HG02870 (cell line): Measurements from ENCODE around the gene CAMK1D.
"Not testable (repeated sequence)": the region's sequence is repeated elsewhere in the genome, so short reads cannot be mapped to it uniquely, and the experiment has no call there.

ENCODE experiments used
- ATAC-seq: cut with Tn5 transposase; IDR thresholded peaks from one replicate; pipeline ENCODE4 v1.9.1; 2021; ENCODE audit warnings: mild to moderate bottlenecking, moderate library complexity; ENCODE audit not compliant: unreplicated experiment

Gene CAMK1D

DNA sequence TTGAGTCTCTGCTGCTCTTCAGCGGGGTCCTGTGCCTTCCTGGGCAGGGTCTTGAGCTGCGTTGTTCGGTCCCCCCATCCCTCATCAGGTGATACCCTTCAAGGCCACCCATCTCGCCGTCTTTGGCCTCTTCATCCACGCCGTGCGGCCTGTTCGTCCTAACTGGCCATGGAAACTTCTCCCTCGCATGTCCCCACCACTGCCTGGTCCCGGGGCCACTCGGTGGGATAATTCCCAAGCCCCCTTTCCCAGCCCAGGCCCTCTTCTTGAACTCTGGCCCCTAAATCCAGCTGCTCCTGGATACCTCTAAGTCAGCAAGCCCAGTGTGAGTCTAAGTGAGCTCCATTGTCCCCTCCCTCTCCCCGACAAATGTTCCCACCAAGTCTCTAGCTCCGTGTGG is 74.5 kb downstream of the CAMK1D start:
- no peak for ATAC-seq

DNA sequence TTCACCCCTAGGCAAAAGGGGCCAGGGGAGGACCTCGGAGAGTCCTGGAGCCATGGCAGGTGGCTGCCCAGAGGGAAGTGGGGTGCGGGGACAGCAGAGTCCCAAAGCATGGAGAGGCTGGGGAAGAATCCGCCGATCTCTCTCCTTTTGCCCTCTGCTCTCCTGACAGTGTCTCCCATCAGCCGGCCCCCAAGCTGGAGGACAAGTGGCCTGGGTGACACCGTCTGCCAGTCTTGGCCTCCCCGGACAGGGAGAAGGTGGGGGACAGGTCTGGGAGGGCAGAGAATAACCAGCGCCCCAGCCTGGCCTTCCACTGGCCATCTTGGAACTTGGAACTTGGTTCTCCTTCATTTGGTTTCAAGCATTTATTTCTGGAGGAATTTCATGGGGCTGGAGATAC is 77.9 kb downstream of the CAMK1D start:
- ATAC-seq = no peak

DNA sequence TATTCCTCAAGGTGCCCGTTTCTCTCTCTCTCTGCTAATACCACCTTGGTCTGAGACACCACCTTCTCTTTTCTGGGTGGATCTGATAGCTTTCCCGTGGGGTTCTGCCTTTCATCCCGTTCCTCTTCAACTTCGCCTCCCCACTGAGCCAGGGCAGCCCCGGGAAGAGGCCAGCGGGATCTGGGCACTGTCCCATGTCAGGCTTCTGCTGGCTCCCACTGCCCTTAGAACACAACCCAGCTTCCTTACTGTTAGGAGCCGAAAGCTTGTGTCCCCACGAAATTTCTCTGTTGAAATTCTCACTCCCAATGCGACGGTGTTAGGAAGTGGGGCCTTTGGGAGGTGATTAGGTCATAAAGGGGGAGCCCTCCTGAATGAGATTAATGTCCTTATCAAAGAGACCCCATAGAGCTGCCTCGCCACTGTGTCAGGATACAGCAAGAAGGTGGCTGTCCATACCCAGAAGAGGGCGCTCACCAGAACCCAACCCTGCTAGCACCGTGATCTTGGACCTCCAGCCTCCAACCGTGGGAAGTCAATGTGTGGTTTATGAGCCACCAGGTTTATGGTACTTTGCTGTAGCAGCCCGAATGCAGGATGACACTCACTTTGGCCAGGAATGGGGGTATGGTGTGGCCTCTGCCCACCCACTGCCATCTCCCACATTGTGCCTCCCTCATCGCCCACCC is 79.2 kb downstream of the CAMK1D start:
- no peak for ATAC-seq

DNA sequence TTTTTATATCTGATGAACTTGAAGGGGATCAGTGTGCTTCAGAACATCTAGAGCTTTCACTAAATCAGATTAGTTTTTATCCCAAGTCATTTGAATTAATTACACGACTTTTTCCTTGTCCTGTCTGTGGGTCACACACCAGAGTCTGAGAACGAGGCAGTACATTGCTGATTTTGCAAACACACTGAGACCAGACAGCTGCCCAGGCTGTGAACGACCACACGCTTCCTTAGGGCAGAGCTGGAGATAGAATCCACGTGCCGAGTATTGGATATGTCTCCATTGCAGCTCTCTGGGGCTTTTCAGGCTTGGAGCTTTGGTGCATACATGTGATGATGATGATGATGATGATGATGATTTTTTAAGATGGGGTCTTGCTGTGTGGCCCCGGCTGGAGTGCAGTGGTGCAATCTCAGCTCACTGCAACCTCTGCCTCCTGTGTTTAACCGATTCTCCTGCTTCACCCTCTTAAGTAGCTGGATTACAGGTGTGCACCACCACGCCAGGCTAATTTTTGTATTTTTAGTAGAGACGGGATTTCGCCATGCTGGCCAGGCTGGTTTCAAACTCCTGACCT is 81.1 kb downstream of the CAMK1D start:
- no peak for ATAC-seq

DNA sequence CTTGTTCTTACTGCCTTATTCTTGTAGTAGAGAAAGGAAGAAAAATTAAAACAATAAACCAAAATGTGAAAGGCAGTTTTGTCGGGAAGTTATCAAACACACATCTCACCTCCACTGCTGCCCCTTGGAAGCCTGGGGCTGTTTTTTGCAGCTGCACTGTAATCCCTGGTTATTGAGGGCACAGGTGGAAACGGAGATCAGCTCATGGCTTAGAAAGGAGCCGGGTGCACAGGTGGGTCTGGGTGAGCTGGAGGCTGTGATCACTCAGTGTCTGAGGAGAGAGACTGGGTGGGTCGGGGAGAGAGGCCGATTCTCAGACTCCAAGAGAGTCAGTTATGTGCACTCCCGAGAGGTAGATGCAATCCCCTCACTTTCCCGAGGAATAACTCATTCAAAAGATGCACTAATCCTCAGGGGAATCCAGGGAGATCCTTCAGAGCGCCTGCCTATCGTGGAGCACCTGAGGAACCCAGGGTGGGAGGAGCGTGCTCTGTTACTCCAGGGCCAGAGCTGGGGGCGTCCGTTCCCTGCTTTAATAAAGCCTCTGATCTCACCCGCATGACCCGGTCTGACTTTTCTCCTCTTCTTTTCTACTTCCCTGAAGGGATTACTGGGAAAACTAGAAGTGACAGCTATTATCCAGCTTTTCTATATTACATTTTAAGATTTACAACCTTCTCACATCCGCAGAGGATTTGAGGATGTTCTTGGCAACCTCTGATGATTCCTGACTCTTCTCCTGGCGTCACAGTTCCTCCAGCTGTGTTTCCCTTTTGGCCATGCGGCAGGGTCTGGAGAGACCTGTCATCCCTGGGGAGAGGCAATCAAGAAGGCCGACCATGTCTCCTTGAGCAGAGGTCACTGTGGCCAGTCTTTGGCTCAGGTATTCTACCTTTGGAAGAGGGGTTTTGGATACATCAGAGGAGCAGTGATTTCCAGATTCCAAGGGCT is 82.1 kb downstream of the CAMK1D start:
- no peak for ATAC-seq

DNA sequence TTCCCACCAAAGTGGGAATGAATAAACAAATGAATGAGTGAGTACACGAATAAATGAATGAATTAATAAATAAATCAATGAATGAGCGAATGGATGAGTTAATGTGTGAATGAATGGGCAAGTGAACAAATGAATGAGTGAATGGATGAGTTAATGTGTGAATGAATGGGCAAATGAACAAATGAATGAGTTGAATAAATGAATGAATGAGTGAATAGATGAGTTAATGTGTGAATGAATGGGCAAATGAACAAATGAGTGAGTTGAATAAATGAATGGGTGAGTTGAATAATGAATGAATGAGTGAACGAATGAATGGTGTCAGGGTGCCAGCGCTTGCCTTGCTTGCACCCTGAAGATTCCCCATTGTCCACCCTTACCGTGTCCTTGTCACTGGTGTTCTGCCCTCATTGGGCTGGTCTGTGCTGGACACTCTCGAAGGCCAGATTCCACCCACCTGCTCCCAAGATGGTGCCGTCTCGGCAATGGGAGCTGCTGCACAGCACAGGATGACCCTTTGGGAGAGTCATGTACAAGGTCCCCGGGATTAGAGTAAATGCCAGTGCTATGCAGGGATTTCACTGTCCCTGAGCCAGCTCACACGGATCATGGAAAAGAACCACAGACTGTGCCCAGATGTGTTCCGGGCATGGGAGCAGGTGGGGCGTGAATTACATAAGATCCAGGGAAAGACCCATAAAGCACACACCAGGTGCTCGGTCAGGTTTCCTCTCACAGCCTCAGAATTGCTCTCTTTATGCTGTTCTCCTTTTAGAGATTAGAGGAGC is 83.2 kb downstream of the CAMK1D start:
- ATAC-seq = no peak

DNA sequence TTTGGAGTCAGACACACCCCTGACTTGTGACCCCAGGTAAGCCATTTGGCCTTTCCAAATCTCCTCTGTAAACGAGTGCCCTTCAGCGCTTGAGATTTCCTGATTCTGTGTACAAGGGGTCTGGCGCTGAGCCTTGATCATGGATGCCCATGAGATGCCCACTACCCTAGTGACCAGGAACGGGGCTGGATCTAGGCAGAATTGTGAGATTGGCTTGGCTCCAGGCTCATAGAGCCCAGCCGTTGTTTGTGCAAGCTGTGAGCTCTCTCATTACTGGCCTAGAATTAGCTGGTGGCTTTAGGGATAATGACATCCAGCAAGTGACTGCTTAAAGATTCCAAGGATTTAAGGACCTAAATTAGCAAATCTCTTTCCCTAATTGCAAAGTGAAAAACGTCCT is 84.9 kb downstream of the CAMK1D start:
- ATAC-seq = no peak

DNA sequence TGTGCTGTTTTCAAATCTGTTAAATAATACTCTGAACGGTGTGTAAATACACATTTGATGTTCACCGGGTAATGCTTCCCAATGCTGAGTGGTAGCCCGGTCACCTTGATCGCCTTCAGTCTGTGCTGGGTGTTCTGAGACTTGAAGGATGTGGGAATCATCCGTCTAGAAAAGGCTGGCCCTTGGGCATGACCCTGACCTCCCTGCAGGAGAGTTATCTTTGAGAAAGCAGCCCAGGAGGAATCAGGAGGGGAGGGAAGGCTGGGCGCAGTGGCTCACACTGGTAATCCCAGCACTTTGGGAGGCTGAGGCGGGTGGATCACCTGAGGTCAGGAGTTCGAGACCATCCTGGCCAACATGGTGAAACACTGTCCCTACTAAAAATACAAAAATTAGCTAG is 85.3 kb downstream of the CAMK1D start:
- not testable (repeated sequence) for ATAC-seq

DNA sequence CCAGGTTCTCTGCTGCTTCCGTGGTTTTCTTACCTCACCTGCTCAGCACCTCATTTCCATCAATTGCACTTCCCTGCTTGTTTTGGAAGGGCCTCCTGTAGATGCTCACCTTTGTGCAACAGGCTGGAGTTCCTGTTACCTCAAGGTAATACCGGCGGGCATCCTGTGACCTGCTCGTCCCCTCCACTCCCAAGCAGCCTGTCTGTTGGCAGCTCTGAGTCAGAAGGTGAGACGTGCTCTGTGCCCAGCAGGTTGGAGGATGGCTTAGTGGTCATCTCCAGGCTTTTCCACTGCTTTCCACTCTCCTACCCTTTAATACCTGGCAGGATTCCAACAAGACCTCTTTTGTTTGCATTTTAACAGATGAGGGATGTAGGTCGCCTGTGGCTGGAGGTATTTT is 86.0 kb downstream of the CAMK1D start:
- no peak for ATAC-seq

DNA sequence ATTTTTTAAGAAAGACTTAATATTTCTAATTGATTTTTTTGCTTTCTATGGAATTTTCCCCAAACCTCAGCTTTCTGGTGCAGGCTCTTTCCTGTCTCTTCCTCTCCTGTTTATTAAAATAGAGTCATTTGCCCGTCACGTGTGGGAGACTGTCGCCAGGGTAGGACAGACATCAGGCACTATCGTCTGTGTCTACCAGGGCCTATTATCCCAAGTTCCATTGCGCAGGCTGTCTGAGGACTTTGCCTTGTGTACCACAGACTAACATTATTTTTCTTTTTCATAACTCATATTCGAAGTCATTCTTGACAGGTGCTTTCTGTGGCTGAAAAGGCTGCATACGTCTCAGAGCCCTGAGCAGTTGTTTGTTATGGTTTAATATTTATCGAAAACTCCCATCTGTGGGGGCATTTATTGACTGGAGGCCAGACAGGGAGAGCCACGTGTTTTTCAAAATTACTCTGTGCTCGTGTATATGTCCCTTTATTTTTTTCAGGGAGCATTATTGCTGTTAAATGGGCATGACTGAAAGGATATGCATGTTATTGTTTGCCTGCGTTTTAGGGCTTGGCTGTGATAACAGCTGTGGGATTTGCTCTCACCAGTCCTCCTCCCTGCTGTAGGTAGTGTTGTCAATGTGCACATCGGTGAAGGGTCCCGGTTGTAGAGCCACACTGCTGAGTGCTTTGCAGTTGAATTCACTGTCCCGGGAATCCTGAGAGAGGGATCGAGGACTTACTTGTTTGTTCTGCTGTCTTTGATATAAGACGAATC is 89.8 kb downstream of the CAMK1D start:
- no peak for ATAC-seq

DNA sequence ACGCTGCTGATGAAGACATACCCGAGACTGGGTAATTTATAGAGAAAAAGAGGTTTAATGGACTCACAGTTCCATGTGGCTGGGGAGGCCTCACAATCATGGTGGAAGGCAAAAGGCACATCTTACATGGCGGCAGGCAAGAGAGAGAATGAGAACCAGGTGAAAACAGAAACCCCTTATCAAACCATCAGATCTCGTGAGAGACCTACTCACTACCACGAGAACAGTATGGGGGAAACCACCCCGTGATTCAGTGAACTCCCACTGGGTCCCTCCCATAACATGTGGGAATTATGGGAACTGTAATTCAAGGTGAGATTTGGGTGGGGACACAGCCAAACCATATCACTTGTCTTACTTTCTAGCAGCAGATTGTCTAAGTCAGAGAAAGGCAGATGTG is 90.4 kb downstream of the CAMK1D start:
- not testable (repeated sequence) for ATAC-seq

DNA sequence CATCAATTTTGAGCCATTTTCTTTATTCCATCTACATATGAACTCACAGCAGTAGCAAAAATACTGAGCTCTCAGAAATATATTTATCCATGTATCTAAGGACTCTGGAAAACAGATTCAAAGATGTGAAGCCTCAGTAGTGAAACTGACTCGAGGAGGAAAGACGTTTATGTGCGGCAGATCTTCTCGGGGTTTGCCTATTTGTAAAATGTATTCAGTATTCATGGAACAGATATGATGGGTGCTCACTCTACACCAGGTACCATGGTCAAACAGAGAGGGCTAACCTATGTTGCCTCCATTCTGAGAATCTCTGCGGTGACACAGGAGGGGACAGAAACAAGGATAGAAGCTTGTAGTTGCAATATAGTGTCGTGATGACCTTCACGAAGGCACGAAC is 93.7 kb downstream of the CAMK1D start:
- no peak for ATAC-seq

DNA sequence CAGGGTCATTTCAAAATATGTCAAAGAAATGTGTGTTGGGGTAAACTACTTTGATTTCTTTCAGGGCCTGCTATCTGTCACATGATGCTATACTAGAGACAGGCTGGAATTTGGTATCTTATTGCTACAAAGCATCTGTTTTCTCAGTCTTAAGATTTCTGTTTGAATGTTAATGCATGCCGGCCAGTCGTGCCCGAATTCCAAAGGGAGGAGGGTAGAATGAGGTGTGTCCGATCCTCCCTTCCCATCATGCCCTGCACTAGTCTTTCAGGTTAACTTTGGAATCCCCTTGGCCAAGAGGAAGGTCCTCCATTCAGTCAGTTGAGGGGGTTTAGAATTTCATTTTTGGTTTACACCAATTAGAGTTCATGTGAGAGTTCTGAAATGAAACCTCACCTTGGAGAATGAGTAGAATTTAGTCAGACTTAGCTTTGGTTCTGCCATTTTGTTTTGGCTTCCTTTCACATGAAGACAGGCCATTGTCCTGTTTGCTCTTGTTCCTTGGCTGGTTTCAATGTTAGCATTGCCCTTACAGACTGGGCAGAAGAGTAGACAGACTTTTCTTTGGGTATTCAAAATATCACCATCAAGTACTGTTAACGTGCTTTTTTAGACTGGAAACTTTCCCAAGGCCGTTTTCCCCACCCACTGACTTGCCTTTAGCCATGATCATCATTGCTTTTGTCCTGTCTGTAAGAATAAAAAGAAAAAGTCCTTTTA is 95.8 kb downstream of the CAMK1D start:
- ATAC-seq = no peak

DNA sequence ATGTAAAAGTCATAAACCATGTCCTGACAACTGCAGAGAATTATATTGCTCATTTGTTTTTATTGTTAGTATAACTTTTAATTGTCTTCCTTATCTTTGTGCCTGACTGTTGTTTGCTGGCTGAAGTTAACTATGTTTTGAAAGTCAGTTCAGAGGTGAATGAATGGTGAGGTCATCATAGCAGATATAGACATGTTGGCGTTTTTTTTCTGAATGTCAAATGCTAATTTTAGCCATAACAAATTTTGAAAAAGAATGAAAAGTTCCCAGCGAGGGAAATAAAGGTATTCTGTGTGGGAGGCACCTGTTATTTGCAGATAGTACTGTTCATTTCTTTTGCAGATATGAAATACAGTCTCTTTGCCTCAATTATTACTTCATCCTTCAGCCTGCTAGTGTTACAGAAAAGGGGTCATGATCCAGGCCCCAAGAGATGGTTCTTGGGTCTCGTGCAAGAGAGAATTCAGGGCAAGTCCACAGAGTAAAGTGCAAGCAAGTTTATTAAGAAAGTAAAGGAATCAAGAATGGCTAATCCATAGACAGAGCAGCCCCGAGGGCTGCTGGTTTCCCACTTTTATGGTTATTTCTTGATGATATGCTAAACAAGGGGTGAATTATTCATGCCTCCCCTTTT is 96.5 kb downstream of the CAMK1D start:
- ATAC-seq = no peak

DNA sequence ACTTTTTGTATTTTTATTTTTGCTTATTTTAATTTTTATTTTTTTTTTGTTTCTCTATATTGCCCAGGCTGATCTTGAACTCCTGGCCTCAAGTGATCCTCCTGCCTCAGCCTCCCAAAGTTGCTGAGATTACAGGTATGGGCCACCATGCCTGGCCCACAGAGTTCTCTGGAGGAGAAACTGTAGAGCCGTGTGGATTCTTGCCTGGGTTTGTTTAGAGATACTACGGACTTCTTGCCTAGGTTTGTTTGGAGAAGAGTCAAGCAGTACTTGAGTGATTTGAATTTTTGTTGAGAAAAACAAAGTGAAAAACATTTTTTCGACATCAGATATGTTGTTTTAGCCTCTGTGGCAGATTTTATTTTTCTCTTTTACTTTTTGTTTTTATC is 99.0 kb downstream of the CAMK1D start:
- no peak for ATAC-seq

DNA sequence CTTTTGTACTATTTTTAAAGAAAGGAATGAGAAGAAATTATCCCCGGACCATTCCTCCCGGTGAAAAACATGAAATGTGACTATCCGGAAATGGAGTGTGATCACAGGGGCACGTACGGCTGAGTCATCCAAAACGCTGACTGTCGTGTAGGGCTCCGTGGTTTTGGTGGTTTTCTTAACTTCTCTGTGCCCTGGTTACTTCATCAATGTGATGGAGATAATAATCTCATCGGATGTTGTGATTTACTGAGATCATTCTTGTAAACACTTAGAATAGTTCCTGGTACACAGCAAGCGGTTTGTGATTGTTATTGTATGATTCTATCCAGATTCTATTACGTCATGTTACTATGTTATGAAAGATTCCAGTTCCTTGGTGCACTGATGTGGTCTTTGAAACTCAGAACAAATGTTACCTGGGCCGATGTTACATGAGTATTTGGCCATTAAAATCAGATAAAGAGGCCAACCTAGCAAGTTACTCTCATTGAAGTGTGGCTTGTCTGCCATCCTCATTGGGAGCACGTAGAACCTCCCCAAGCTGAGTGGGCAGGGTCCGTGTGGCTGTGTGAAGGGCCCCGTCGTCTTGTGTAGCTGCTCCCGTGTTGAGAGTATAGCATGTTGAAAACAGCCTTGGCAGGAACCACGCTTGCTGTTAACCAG is 99.5 kb downstream of the CAMK1D start:
- ATAC-seq = peak; percentile 74

DNA sequence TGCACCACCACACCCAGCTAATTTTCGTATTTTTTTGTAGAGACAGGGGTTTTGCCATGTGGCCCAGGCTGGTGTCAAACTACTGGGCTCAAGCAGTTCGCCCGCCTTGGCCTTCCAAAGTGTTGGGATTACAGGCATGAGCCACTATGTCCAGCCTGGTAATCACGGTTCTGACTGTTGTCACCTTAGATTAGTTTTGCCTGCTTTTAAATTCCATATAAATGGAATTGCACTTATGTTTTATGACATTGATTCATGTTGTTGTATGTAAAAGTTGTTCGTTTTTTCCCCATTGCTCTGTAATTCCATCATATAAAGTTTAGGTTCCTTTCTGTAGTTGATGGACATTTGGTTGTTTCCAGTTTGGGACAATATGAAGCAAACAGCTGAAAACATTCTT is 106.0 kb downstream of the CAMK1D start:
- no peak for ATAC-seq

DNA sequence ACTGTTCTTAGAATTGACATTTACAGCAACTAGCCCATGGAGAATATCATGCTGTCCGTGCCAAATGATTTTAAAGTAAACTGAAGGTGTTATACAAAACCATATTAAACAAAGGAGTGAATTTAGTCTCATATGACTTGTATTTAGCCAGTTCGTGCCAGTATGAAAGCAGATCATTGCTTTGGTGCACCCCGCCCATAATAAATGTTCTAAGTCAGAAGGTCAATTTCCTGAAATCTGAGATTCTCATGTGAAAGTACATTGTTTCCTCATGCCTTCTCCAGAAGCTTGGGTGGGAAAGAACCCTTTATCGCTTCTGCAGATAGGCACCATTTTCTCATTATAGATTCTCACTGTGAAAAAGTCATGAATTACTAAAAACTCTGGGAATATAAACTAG is 106.4 kb downstream of the CAMK1D start:
- no peak for ATAC-seq

DNA sequence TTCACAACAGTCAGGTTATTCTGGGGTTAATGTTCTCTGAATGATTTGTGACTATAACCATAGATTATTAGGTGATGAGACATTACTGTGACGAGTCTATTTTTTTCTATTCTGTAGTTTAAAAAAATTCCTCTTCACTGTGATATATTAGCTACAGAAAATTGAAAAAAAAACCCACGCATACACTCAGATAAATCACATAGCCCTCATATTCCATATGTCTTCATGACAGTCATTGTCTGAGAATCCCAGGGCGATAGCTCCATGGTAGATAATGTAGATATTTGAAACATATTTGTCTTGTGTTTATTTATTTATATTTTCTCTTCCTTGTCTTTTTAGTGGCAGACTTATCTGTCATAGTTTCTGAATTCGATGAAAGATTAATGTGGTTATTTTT is 110.0 kb downstream of the CAMK1D start:
- no peak for ATAC-seq
